DOHH2 (cell line): ENCODE data around the gene DDX5.

Experiments
- EZH2phosphoT487 ChIP-seq: fragments of 200-600 bp; sonication (generic); IDR thresholded peaks from 2 replicates; pipeline ENCODE4 v1.6.1; 2017; ENCODE audit warnings: borderline replicate concordance, mild to moderate bottlenecking, antibody characterized with exemption, low read length, moderate library complexity, mixed read lengths
- TF ChIP-seq, protein P1 (sequence below): fragments of 200-600 bp; sonication (generic); IDR thresholded peaks from one replicate; pipeline ENCODE4 v1.5.1; 2014; ENCODE audit warnings: antibody characterized with exemption, mild to moderate bottlenecking, low read depth, low read length; ENCODE audit not compliant: poor library complexity, severe bottlenecking

GRCh38 chr17:64466019-64466735 lies 39.9 kb downstream of the DDX5 start:
- TF ChIP-seq, protein P1, sequence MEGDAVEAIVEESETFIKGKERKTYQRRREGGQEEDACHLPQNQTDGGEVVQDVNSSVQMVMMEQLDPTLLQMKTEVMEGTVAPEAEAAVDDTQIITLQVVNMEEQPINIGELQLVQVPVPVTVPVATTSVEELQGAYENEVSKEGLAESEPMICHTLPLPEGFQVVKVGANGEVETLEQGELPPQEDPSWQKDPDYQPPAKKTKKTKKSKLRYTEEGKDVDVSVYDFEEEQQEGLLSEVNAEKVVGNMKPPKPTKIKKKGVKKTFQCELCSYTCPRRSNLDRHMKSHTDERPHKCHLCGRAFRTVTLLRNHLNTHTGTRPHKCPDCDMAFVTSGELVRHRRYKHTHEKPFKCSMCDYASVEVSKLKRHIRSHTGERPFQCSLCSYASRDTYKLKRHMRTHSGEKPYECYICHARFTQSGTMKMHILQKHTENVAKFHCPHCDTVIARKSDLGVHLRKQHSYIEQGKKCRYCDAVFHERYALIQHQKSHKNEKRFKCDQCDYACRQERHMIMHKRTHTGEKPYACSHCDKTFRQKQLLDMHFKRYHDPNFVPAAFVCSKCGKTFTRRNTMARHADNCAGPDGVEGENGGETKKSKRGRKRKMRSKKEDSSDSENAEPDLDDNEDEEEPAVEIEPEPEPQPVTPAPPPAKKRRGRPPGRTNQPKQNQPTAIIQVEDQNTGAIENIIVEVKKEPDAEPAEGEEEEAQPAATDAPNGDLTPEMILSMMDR = no peak
- no peak for TF ChIP-seq EZH2phosphoT487
